NCI-H69 (cell line): ENCODE measurements around the gene WDR27.
A peak's percentile ranks its signal among the peaks of the same experiment; 100 is the strongest.
"Not testable (repeated sequence)": the region's sequence is repeated elsewhere in the genome, so short reads cannot be mapped to it uniquely, and the experiment has no call there.

ENCODE experiments used
- DNase-seq: peaks from one replicate; lab custom pipeline; 2025; lab: John Stamatoyannopoulos, UW

Gene WDR27

GRCh38 chr6:169434554-169434953 is 267.3 kb downstream of the WDR27 start:
- DNase-seq = not testable (repeated sequence)

- no peak for DNase-seq
These were observed 272.8 kb downstream of the WDR27 start for GRCh38 chr6:169429001-169429400.

- peak; percentile 10 for DNase-seq
These were observed 273.3 kb downstream of the WDR27 start for GRCh38 chr6:169428532-169428931.

- no peak for DNase-seq
These were observed 274.0 kb downstream of the WDR27 start for GRCh38 chr6:169427856-169428255.

GRCh38 chr6:169426611-169427010 is 275.2 kb downstream of the WDR27 start:
- DNase-seq = no peak

- DNase-seq = no peak
These were observed 276.0 kb downstream of the WDR27 start for GRCh38 chr6:169425628-169426370.

GRCh38 chr6:169424821-169425240 is 277.0 kb downstream of the WDR27 start:
- peak; percentile 42 for DNase-seq

- no peak for DNase-seq
These were observed 277.6 kb downstream of the WDR27 start for GRCh38 chr6:169424149-169424804.

- DNase-seq = no peak
These were observed 280.1 kb downstream of the WDR27 start for GRCh38 chr6:169421586-169422264.

- DNase-seq = no peak
These were observed 280.8 kb downstream of the WDR27 start for GRCh38 chr6:169420912-169421543.

GRCh38 chr6:169417101-169417500 is 284.7 kb downstream of the WDR27 start:
- no peak for DNase-seq

- no peak for DNase-seq
These were observed 285.6 kb downstream of the WDR27 start for GRCh38 chr6:169416249-169416648.

GRCh38 chr6:169415179-169415578 is 286.6 kb downstream of the WDR27 start:
- DNase-seq = no peak

GRCh38 chr6:169411722-169412121 is 290.1 kb downstream of the WDR27 start:
- no peak for DNase-seq

- DNase-seq = no peak
These were observed 290.5 kb downstream of the WDR27 start for GRCh38 chr6:169411296-169411695.

GRCh38 chr6:169409742-169410312 is 292.0 kb downstream of the WDR27 start:
- DNase-seq = no peak

GRCh38 chr6:169407325-169407724 is 294.5 kb downstream of the WDR27 start:
- DNase-seq = no peak
